ENCODE measurements around the gene PYGL.

DNA sequence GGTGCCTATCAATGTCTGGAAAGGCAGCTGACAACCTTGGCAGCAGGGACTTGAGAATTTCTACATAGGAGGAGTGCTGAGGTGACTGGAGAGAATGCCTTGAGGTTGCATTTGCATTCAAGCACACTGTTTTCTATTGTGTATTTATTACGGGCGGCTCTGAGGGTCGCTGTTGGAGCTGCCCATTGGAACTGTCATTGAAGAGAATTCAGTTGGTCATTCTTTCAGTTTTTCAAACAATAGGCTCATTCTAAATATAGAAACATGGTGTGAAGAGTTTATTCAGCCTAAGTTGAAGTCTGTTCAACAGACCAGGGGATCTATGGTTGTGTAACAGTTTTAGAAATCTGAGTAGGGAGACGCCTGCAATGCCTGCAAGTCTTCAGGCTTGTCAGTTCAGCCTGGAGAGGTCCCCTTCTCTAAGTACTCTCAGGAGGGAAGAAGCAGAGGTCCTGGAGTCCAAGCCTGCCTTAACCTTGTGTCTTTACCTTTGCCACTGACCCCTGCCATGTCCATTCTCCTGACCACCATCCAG, 82.2 kb downstream of the PYGL start:
- TF ChIP-seq, protein P1, sequence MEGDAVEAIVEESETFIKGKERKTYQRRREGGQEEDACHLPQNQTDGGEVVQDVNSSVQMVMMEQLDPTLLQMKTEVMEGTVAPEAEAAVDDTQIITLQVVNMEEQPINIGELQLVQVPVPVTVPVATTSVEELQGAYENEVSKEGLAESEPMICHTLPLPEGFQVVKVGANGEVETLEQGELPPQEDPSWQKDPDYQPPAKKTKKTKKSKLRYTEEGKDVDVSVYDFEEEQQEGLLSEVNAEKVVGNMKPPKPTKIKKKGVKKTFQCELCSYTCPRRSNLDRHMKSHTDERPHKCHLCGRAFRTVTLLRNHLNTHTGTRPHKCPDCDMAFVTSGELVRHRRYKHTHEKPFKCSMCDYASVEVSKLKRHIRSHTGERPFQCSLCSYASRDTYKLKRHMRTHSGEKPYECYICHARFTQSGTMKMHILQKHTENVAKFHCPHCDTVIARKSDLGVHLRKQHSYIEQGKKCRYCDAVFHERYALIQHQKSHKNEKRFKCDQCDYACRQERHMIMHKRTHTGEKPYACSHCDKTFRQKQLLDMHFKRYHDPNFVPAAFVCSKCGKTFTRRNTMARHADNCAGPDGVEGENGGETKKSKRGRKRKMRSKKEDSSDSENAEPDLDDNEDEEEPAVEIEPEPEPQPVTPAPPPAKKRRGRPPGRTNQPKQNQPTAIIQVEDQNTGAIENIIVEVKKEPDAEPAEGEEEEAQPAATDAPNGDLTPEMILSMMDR (conservative IDR thresholded peaks at IDR 0.05; ENCODE audit: low read depth in 2 of 2): no peak
- TF ChIP-seq, protein P2, sequence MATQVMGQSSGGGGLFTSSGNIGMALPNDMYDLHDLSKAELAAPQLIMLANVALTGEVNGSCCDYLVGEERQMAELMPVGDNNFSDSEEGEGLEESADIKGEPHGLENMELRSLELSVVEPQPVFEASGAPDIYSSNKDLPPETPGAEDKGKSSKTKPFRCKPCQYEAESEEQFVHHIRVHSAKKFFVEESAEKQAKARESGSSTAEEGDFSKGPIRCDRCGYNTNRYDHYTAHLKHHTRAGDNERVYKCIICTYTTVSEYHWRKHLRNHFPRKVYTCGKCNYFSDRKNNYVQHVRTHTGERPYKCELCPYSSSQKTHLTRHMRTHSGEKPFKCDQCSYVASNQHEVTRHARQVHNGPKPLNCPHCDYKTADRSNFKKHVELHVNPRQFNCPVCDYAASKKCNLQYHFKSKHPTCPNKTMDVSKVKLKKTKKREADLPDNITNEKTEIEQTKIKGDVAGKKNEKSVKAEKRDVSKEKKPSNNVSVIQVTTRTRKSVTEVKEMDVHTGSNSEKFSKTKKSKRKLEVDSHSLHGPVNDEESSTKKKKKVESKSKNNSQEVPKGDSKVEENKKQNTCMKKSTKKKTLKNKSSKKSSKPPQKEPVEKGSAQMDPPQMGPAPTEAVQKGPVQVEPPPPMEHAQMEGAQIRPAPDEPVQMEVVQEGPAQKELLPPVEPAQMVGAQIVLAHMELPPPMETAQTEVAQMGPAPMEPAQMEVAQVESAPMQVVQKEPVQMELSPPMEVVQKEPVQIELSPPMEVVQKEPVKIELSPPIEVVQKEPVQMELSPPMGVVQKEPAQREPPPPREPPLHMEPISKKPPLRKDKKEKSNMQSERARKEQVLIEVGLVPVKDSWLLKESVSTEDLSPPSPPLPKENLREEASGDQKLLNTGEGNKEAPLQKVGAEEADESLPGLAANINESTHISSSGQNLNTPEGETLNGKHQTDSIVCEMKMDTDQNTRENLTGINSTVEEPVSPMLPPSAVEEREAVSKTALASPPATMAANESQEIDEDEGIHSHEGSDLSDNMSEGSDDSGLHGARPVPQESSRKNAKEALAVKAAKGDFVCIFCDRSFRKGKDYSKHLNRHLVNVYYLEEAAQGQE (IDR thresholded peaks at IDR 0.05; ENCODE audit: unreplicated experiment): no peak

Data from GM23338 (cell line).